Stimulated activated CD4-positive, alpha-beta T cell treated with anti-CD3 and anti-CD28 coated beads, Interleukin-4, amount 100 ng/mL, for 24 hours (primary cell): ENCODE data around the gene SETD4.

ENCODE experiments used
- DNase-seq: peaks from one replicate; pipeline ENCODE4 v3.0.0-alpha.2; 2020

Gene SETD4

DNA sequence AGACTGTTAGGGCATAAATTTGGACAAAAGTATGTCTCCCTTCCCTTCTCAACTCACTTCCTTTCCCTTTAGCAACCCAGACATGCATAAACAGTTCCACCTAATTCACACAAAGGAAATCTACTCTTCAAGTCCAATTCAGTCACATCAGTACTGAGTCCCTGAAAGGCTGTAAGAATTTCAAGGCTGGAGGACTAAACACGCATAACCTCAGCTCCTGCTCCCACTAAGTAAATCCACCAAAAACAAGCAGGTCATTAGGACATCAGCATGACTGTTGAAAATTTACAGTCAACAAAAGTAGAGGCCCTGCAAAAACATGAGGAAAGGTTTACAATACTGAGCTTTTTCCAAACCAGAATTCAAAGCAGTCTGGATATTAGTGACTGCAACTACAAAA is 18.4 kb downstream of the SETD4 start:
- no peak for DNase-seq

DNA sequence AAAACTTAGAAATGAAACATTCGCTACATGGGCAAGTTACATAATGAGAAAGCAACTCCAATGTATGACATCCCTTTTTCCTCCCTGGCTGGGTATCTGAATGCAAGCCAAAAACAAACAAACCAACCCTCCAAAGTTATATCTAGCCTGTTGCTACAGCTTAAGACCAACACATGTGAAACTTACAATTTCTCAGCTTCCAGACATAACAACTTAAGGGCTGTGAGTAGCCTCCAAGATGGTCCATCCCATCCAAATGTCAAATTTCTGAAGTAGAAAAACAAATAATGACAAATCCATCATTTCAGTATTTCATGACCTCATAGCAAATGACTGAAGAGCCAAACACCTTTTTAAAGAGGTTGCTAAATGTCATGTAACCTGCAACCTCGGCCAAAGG is 19.9 kb downstream of the SETD4 start:
- DNase-seq = no peak

DNA sequence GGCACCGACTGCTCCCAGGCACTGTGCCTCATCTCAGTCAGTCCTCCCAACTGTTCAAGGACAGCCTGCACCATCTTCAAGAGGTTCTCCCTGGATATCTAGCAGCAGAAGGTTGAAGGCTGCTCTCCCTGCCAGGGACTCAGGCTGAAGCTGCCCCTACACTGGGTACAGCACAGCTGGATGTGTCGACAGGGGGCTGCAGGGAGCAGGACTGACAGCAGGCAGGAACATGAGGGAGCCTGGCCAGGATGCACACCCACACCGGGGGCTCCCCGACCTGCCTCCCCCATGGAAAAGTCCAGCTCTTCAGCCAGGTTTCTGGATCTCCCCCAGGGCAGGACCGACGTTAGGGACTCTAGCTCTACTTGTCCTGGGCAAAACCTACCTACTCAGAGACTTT is 20.5 kb downstream of the SETD4 start:
- no peak for DNase-seq

DNA sequence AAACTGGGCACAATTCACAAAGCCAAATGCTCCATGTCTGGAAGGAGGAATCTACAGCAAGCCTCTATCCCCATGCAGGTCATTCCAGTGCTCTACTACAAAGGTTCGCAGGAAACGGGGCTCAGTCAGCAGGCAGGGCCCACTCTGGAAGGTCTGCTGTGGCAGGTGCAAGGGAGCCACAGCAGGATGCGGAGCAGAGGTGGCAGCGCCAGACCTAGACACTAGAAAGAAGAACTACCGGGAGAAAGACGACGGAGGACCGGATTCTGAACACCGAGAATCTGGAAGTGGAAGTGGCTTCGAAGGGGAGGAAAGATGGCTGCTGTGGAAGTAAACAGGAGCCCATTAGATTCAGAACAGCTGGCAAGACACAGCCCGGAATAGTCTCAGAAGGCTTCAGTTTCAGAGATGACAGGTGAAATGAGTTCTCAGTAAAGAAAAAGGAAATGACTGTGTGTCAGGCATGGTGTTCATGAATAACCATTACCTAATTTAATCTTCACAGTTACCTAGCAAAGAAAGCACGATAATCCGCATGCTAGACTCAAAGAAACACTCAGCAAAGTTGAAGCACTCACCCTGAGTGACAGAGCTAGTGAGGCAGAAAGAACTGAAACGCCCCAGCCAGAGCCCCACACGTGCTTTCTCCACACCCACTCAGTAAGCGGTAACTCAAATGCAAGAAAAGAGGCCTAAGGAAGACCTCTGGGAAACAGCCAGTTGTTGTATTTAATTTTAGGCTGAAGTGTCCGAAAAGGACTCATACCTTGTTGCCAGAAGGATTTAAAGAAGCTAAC is 21.4 kb downstream of the SETD4 start:
- DNase-seq = no peak

DNA sequence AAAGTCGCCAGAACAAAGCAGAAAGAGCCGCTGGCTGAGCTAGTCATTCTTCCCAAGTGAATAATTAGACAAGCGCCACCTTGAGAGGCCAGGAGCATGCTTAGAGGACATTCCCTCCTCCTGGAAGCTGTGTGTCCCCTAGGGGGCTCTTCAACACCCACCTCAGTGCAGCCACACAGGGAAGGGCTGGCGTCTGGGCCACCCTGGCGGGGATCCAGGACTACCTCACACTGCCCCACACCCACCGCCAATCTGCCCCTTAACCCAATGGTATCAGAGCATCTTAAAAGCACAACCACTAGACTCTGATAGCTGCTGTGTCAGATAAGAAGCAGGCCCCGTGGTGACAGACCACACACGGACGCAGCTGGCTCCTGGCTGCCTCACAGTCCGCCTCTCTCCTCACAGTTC is 24.9 kb downstream of the SETD4 start:
- no peak for DNase-seq

DNA sequence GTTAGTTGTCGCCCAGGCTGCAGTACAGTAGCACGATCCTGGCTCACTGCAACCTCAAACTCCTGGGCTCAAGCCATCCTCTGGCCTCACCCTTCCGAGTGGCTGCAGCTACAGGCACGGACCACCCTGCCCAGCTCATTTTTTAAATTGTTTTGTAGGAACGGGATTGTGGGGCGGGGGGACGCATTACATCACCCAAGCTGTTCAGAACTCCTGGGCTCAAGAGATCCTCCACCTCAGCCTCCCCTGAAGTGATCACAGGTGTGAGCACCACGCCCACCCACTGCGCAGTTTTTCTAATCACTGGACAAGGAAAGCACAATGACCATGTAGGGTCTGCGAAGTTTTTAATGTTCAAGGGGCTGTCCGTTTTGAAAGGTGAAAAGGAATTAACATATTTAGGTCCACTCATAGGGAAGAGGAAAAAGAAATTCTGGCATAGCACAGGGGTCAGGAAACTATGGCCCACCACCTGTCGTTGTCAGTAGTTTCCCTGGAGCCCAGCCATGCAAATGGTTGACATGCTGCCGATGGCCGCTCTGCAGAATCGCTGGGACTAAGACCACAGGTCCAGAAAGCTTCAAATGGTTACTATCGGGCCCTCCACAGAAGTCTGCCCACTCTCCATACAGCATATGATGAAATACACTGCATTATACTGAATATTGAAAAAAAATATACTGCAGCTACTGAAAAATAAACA is 26.0 kb downstream of the SETD4 start:
- DNase-seq = no peak

DNA sequence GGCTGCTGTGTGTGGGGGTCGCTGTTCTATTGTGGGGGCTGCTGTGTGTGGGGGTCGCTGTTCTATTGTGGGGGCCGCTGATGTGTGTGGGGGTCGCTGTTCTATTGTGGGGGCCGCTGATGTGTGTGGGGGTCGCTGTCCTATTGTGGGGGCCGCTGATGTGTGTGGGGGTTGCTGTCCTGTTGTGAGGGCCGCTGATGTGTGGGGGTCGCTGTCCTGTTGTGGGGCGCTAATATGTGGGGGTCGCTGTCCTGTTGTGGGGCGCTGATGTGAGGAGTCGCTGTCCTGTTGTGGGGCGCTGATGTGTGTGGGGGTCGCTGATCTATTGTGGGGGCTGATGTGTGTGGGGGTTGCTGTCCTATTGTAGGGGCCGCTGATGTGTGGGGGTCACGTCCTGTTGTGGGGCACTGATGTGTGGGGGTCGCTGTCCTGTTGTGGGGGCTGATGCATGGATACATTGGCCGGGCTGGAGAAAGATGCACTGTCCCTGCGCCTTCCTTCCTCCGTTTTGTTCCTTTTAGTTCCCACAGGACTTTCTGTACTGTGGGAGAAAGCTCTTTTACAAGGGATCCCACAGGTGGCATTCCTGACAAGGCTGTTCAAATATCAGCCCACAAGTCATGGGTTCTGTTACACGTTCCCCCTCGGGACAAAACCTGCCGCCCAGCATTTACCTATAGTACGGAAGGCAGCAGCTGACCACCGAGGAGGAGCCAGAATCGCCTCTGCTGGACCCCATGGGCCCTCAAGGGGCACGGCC is 27.5 kb downstream of the SETD4 start:
- DNase-seq = no peak

DNA sequence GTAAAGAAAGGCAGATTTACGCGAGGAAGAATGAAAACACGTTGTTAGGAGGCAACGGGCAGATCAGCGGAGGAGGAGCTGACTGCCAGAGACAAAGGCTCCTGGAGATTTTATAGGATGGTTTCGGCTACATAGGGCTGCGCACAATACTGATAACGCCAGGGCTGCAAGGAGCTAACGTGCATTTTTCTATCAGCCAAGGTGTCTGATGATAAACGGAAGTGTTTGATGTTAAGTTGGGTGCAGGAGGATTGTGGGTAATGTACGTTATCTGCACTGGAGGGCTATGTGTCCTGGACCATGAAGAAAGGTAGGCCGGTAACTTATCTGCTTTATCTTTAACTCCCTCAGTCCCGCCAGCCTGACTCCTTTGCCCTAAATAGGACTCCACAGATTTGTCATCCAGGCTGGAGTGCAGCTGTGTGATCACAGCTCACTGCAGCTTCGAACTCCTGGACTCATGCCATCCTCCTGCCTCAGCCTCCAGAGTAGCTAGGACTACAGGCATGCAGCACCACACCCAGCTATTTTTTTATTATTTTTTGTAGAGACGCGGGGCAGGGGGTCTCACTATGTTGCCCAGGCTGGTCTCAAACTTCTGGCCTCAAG is 29.6 kb downstream of the SETD4 start:
- DNase-seq = no peak

DNA sequence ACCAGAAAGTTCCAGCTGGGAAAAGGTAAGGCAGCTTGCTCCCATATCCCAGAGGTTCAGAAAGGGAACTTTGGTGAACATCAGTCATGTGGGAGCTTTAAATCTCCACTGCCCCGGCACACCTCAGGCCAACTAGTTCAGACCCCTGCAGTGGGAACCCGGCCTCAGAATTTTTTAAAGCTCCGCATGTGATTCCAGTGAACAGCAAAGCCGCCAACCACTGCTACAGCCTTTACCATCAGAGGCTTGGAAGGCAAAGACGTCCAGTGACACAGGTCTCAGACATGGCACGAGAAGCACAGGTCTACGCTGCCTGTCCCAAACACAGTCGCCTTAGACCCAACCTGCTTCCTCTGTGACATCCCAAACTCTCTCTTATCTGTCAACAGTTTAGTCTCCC is 31.0 kb downstream of the SETD4 start:
- no peak for DNase-seq

DNA sequence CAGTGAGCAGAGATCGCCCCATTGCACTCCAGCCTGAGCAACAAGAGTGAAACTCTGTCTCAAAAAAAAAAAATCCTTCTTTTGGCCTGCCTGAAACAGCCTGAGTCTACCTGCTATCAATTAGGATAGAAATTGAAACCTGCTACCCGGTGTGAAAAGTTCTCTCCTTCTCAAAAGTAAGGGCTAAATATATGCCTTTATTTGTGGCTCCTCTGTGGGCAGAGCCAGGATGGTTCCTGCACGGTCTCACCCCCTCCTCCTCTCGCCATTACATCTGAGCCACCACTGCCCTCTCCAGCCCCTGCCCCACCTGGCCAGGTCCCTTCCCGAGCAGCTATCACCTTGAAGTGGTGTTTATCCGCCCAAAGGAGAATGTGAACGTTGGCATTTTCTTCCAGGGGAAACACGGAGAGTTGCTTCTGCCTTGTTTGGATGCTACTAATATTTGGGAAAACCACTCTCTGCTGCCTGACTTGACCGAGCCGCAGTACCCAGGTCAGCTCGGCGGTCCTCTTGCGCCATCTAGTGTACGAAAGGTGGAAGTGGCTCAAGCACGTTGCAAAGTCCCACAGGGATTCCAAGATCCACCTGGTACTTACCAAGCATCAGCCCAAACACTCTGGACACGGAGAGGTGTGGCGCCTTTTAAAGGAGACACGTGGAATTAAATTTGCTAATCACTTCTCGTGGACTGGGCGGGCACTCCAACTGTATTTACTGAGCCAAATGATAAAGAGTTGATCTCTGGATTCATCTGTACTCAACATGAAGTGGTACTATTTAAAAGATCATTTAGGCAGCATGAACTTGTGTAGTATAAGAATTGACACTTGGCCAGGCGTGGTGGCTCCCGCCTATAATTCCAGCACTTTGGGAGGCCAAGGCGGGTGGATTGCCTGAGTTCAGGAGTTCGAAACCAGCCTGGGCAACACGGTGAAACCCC is 31.9 kb downstream of the SETD4 start:
- DNase-seq = peak; percentile 72

DNA sequence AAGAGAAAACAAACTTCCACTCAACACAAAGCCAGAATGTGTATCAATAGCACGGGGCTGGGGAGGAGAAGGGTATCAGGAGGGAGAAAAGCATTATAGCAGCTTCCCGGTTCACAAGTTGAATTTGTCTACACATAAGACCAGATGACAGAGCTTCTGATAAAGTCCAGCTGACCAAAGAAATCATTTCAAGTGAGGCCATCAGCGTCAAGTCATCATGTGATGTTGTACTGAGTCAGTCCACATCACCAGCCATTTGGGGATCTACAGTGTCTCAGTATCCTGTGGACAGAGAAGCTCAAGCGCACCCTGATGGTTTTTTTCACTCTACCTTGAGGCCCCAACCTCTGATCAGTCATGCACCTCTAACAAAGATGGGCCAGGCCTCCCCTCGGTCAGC is 33.0 kb downstream of the SETD4 start:
- no peak for DNase-seq

DNA sequence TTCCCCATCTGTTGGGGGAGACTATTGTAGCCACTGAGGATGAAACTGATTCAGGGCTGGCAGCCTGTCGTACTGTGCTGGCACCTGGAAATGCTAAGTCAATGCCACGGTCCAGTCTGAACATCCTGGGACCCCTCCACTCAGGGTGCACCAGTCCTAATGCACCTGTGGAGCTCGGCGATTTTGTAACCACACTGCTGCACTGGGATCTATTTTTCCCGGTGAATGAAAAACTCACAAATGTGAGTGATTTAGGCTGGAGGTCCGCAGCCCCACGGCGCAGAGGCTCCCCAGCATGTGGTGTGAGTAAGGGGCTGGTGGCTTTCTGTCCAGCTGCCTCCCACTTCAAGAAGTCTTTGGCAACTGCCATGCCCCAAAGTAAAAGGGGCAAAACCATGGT is 35.5 kb downstream of the SETD4 start:
- DNase-seq = no peak

DNA sequence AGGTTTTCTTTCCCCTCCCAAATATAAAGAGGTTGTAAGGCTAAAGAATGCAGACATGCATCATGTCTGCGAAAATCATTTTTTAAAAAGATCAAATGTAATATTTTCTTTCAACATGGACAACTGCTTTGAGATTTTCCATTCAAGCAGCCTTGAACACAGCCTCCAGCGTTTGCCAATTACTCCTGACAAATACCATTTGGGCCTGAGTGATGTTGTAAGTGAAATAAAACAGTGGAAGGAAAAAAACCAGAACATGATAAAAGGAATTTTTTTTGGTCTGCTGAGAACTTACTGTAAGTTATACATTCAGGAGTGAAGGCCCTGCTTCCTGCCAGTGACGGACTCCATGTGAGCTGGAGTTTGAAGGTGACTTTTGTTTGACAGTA is 37.2 kb downstream of the SETD4 start:
- DNase-seq = no peak

DNA sequence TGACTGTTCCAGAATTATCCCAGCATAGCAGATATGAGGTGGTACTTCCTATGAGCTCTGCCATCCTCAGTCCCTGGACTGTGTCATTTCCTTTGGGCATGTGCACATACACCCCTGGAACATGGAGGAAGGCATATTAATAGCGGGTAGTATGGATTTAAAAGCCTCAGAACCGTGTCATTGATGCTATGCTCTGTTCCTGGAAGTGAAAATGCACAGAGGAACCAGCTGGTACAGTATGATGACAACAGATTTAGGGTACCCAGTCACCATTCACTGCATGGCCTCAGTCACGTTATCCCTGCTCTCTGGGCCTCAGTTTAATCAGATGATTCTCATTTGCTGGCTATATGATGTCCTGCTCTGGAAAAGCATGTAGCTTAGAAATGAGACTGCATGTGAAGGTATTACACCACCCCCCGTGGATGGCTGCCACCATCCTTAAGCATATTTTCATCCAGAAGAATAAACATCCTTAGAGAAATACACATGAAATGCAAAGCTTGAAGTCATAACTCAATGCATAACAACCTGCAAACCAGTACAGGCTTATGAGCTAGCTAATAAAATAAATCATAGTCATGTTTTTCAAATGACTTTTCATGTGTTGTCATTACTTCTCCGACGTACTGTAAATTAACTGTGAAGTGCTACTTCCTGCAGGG is 37.8 kb downstream of the SETD4 start:
- DNase-seq = no peak

DNA sequence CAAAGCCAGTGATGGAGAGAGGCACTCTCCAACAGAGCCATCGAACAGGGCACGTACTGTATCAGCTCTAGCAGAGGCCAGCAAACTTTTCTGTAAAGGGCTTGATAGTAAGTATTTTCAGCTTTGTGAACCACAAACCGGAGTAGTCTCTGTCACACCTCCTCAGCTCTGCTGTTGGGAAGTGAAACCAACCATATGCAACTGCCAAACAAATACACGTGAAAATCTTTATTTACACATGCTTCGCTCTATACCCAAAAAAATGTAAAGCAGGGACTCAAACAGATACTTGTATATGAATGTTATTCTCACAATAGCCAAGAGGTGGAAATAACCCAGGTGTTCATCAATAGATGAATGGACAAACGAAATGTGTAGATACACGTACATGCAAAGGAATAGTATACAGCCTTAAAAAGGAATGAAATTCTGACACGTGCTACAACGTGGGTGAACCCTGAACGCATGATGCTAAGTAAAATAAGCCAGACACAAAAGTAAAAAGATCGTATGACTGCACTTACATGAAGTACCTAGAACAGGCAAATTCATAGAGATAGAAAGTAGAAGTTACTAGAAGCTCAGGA is 39.0 kb downstream of the SETD4 start:
- DNase-seq = no peak

DNA sequence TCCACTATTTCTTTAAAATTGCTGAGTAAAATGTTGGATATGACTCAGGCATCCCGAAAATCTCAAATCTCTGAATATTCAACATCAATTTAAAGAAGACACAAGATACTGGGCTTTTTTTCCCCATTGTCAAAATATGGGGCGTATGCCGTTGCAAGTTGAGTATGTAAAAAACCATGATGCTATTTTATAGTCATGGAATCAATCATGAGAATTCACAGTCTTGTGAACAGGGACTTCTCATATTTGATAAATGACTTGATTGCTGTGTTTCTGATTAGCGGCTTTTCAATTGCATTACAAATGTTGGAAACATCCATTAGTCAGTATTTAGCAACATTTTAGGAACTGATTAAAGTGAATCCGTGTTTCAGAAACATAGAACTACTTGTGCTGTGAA is 45.3 kb downstream of the SETD4 start:
- DNase-seq = no peak

DNA sequence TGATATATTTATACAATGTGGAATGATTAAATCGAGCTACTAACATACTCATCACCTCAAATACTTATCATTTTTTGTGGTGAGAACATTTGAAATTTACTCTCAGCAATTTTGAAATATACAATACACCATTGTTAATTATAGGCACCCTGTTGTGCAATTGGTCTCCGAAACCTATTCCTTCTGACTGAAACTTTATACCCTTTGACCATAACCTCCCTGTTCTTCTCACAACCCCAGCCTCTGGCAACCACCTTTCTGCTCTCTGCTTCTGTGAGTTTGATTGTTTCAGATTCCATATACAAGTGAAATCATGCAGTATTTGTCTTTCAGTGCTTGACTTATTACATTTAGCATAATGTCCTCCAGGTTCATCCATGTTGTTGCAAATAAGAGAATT is 49.5 kb downstream of the SETD4 start:
- no peak for DNase-seq

DNA sequence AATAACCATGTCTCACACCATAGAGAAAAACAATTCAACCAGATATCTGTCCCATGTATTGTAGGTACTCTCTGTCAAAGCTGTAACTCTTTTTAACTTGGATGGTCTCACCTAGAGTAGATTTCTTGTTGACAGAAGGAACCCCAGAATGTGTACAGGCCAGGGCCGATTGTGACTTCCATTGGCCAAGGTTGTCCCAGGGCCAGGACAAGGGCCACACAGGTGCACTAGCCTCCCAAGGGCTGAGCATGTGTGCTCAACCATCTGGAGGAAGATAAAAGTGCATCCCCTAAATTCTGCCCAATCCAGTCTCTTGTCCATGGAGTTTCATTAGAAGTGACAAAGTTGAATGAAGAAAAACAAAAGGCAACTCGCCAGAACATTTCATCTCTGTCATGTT is 51.8 kb downstream of the SETD4 start:
- no peak for DNase-seq

DNA sequence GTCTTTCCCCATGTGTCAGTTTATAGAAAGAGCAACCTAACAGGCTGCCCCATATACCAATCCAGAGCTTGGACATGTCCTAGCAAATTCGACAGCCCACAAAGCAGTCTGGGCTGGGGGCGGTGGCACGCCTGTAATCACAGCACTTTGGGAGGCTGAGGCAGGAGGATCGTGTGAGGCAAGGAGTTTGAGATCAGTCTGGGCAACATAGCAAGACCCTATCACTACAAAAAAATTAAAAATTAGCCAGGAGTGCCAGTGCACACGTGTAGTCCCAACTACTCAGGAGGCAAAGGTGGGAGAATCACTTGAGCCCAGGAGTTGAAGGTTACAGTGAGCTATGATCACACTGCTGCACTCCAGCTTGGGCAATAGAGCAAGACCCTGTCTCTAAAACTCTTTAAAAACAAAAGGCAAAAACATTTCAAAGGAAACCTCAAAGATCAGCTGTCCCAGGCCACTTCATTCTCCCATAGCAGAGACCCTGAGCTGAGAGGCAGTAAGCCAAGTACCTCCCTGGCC is 54.4 kb downstream of the SETD4 start:
- no peak for DNase-seq

DNA sequence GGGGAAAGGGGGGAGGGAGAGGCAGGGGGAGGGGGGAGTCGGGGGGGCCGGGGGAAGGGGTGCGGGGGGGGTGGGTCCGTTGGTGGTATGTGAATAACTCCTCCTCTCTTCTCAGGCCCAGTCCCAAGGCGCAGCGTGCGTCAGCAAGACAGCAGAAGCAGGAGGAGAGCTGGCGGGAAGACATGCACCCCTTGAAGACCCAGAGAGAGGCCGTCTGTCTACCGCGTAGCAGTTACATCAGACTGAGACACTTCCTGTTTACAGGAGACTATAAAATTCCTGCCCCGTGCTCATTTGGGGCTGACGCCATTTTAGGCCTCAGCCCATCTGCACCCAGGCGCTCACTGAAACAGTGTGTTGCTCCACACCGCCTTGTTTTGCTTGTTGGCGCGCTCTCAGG is 55.3 kb downstream of the SETD4 start:
- DNase-seq = no peak

DNA sequence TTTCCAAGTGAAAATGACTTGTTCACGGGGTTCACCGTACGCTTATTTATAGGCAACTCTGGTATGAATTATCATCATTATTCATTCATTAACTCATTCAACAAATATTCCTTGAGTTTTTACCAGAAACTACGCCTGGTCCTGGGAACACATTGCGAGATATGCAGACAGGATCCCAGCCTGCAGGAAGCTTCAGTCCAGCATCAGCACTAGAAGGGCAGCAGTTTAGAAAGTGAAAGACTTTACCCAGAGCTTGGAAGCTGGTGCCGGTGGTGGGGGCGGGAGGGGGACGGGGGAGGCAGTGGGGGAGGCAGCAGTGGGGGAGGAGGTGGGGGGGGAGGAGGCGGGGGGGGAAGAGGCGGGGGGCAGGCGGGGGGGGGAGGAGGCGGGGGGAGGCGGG is 55.9 kb downstream of the SETD4 start:
- DNase-seq = no peak
